AG10803 (cell line): ENCODE results near the gene DPY19L1.

ENCODE experiments used
- DNase-seq: peaks from one replicate; pipeline ENCODE4 v3.0.0; 2010; ENCODE audit warnings: low read depth
- H3K4me3 ChIP-seq: 2 replicates; pipeline ENCODE4 v1.5.1; 2011; ENCODE audit warnings: mild to moderate bottlenecking, low read length, control low read depth
- TF ChIP-seq, protein P1 (sequence below): conservative IDR thresholded peaks from 2 replicates; pipeline ENCODE4 v1.5.1; 2011; ENCODE audit warnings: mild to moderate bottlenecking, low read length, control low read depth, inconsistent platforms

The DPY19L1 gene

DNA sequence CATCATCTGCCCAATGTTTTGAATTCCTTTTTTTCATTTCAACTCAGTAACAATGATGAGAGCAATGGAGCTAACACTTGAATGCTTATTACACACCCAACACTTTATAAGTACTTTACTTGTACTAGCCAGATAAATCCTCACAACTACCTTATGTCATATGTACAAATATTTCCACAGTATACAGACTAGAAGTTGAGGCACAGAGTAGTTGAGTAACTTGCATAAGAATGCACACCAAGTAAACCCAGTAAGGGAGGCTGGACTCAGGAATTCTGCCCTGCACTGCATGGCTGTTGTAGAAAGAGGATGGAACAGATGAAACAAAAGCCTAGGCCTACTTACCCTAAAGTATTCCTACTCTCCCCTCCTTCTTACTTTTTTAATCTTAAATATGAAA, 15.8 kb downstream of the DPY19L1 start:
- no peak overlapping the region for H3K4me3 ChIP-seq
- TF ChIP-seq, protein P1, sequence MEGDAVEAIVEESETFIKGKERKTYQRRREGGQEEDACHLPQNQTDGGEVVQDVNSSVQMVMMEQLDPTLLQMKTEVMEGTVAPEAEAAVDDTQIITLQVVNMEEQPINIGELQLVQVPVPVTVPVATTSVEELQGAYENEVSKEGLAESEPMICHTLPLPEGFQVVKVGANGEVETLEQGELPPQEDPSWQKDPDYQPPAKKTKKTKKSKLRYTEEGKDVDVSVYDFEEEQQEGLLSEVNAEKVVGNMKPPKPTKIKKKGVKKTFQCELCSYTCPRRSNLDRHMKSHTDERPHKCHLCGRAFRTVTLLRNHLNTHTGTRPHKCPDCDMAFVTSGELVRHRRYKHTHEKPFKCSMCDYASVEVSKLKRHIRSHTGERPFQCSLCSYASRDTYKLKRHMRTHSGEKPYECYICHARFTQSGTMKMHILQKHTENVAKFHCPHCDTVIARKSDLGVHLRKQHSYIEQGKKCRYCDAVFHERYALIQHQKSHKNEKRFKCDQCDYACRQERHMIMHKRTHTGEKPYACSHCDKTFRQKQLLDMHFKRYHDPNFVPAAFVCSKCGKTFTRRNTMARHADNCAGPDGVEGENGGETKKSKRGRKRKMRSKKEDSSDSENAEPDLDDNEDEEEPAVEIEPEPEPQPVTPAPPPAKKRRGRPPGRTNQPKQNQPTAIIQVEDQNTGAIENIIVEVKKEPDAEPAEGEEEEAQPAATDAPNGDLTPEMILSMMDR = no peak
- no peak for DNase-seq

DNA sequence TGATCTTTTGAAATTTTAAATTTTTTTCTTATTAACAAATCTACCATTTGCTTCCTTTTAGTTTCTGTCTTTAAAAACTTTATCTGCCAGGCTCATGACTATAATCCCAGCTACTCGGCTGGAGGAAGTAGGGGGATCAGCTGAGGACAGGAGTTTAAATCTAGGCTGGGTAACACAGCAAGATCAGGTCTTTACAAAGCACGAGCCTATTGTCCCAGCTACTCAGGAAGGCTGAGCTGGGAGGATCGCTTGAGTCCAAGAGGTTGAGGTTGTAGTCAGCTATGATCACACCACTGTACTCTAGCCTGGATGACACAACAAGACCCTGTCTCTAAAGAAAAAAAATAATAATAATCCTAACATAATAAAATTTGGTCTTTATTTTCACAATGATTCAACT, 17.5 kb downstream of the DPY19L1 start:
- no peak overlapping the region for H3K4me3 ChIP-seq
- no peak for DNase-seq
- TF ChIP-seq, protein P1 = no peak

DNA sequence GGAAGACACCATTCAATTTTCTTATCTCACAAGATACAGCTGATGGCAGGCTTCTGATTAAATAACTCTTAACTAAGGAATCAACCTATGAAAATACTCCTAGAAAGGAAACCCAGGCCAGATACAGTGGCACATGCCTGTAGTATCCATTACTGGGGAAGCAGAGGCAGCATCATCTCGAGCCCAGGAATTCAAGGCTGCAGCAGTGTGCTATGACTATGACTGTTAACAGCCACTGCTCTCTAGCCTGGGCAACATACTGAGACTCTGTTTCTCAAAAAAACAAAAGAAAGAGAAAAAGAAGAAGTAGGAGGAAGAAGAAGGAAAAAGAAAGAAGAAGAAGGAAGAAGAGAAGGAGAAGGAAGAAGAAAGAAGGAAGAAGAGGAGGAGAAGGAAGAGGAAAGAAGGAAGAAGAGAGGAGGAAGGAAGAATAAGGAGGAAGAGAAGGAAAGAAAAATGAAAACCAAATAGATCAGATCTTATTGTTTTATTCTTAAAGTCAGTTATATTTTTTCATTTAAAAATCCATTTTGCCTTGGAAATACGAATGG, 18.0 kb downstream of the DPY19L1 start:
- H3K4me3 ChIP-seq = no peak overlapping the region
- TF ChIP-seq, protein P1 = no peak
- DNase-seq = no peak

DNA sequence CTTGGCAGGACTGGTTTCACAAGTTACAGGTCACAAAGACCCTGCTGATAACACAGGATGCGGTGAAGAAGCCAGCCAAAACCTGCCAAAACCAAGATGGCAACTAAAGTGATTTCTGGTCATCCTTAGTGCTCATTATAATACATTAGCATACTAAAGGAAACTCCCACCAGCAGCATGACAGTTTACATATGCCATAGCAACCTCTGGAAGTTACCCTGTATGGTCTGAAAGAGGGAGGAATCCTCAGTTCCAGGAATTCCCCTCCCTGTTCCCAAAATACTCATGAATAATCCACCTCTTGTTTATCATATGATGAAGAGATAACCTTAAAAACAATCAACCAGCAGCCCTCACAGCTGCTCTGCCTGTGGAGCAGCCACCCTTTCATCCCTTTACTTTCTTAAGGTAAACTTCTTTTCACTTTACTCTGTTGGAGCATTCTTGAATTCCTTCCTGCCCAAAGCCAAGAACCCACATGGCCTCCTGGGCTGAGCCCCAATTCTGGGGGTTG, 21.9 kb downstream of the DPY19L1 start:
- TF ChIP-seq, protein P1 = no peak
- no peak for DNase-seq
- H3K4me3 ChIP-seq = no peak overlapping the region

DNA sequence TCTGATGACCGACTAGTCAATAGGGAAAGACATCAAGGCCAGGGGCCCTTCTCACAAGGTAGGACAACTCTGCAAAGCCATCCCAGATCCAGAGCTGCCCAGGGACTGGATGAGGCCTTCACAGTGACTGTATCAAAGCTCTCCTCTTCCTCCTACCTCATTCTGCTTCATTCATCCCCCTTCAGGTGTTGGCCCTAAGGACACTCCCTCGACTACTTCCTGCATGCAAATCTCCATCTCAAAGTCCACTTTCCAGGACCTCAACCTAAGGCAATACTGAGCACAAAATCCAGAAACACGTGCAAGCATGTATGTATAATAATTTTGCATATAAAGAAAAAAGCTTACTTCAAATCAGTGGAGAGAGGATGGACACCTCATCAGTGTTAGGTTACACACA, 25.1 kb downstream of the DPY19L1 start:
- no peak for DNase-seq
- TF ChIP-seq, protein P1 = no peak

DNA sequence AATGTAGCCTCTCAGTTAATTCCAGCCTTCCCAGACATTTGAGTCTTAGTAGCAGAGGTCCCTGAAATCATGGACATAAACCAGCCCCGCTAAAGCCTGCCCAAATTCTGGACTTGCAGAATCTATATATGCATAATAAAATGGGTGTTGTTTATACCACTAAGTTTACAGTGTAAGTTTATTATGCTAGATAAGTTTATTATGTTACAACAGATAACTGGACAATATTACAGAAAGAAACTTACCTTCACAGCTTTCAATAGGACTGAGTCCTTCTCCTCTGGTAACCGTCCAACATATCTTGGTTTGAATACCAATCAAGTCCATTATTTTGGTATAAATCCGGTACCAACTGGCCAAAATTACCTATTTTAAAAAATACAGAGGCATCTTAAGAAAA, 26.2 kb downstream of the DPY19L1 start:
- DNase-seq = no peak
- TF ChIP-seq, protein P1 = no peak
- H3K4me3 ChIP-seq = no peak overlapping the region

More for the DNA sequence above, 25.1 kb downstream of the DPY19L1 start:
- no peak overlapping the region for H3K4me3 ChIP-seq

DNA sequence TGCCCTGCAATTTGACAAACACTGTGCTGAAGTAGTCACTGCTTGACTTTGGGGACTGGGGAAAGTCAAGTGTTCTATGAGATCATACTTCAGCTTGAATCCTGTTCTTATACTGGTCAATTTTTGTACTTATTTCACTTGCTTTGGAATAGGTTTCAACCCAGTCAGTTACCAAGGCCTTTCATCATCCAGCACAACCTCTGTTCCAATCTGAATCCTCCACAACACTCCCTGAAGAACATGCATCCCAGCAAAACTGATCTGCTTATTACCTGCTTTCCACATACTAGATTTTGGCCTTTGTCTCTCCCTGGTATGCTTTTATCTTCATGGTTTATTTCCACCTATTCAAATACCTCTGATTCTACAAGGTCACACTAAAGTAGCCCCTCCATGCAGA, 29.5 kb downstream of the DPY19L1 start:
- peak; percentile 14 for DNase-seq
- H3K4me3 ChIP-seq = no peak overlapping the region
- TF ChIP-seq, protein P1 = no peak
